T-helper 2 cell (primary cell): ENCODE results near the gene RABL3.
"Not testable (repeated sequence)": the region's sequence is repeated elsewhere in the genome, so short reads cannot be mapped to it uniquely, and the experiment has no call there.

Experiments used
- DNase-seq, 5 experiments: peaks; one replicate each; pipeline versions ENCODE4 v3.0.0 to v3.0.0-alpha.2; 2012 to 2022
- total RNA-seq, 2 donors: gene quantifications; one replicate each; lab custom pipeline; 2026; lab: John Stamatoyannopoulos, UW

RABL3 gene
- 14.7 to 34.5 reads per million in 2 donors for total RNA-seq

- peak; percentile 82 to 99 (median 95) for DNase-seq
Observed at GRCh38 chr3:120742198-120742848, at the start of gene RABL3, which contains the start of gene GTF2E1. TSS of gene RABL3 (minus strand) at chr3:120742516. CDS start at chr3:120742507, 9 bp downstream. TSS of gene GTF2E1 (plus strand) at chr3:120742744. CDS start at chr3:120750553, 7,809 bp downstream.

GRCh38 chr3:120791913-120792312 lies 49.6 kb upstream of the RABL3 start:
- no peak for DNase-seq

GRCh38 chr3:120791010-120791409 lies 48.7 kb upstream of the RABL3 start:
- DNase-seq, result no peak

- not testable (repeated sequence) for DNase-seq
Observed at GRCh38 chr3:120785832-120786231, 43.5 kb upstream of the RABL3 start.

- no peak for DNase-seq
Observed at GRCh38 chr3:120780977-120781376, 38.7 kb upstream of the RABL3 start.

GRCh38 chr3:120778776-120779175 lies 36.5 kb upstream of the RABL3 start:
- no peak for DNase-seq

GRCh38 chr3:120775411-120775810 lies 33.1 kb upstream of the RABL3 start:
- DNase-seq, result no peak

GRCh38 chr3:120773932-120774331 lies 31.6 kb upstream of the RABL3 start:
- peak in 1 of 5 experiments; percentile 81 for DNase-seq

GRCh38 chr3:120772081-120772480 lies 29.8 kb upstream of the RABL3 start:
- no peak for DNase-seq

- DNase-seq, result no peak
Observed at GRCh38 chr3:120770891-120771290, 28.6 kb upstream of the RABL3 start.

GRCh38 chr3:120769436-120769835 lies 27.1 kb upstream of the RABL3 start:
- no peak for DNase-seq

- no peak for DNase-seq
Observed at GRCh38 chr3:120767106-120767505, 24.8 kb upstream of the RABL3 start.

GRCh38 chr3:120766576-120766975 lies 24.3 kb upstream of the RABL3 start:
- DNase-seq, result no peak

GRCh38 chr3:120765830-120766493 lies 23.6 kb upstream of the RABL3 start:
- no peak for DNase-seq

- DNase-seq, result no peak
Observed at GRCh38 chr3:120764206-120764605, 21.9 kb upstream of the RABL3 start.

GRCh38 chr3:120763601-120764000 lies 21.3 kb upstream of the RABL3 start:
- DNase-seq, result no peak

GRCh38 chr3:120762615-120763014 lies 20.3 kb upstream of the RABL3 start:
- no peak for DNase-seq

- DNase-seq, result not testable (repeated sequence)
Observed at GRCh38 chr3:120758551-120758950, 16.2 kb upstream of the RABL3 start.

GRCh38 chr3:120756061-120756460 lies 13.7 kb upstream of the RABL3 start:
- no peak for DNase-seq

GRCh38 chr3:120753810-120754209 lies 11.5 kb upstream of the RABL3 start:
- DNase-seq, result no peak

- DNase-seq, result no peak
Observed at GRCh38 chr3:120752865-120753264, 10.5 kb upstream of the RABL3 start.

- DNase-seq, result no peak
Observed at GRCh38 chr3:120752230-120752629, 9.9 kb upstream of the RABL3 start.

GRCh38 chr3:120749843-120750242 lies 7.5 kb upstream of the RABL3 start:
- DNase-seq, result no peak

GRCh38 chr3:120745466-120745865 lies 3.1 kb upstream of the RABL3 start:
- DNase-seq, result no peak
